HepG2 (cell line): ENCODE measurements around the gene SCUBE1. TPM values are rescaled to one million over a fixed set of nuclear protein-coding genes. Genes with fewer than 3 reads are reported as not detected.

Experiments used
- ATAC-seq: fragments of 200-7000 bp; cut with Tn5 transposase; 3 replicates; pipeline ENCODE4 v1.9.1; 2020; ENCODE audit warnings: mild to moderate bottlenecking, moderate library complexity
- BruUV-seq: library from RNA; stranded (reverse); fragments of 400-500 nt; replicated peaks from 2 replicates; lab custom pipeline; 2021; lab: Mats Ljungman, UMichigan
- CTCF ChIA-PET: fragments of 300-600 bp; formaldehyde crosslinking; extraction: SDS; loops from one replicate; lab custom pipeline; 2021; ENCODE audit warnings: low total read pairs, inconsistent platforms, low intra/inter-chr PET ratio; lab: Yijun Ruan, JAX
- POLR2A ChIA-PET: fragments of 350-600 bp; sonication (Branson Sonifier 250); formaldehyde crosslinking; loops from one replicate; lab custom pipeline; 2020; ENCODE audit warnings: antibody characterized with exemption, inconsistent platforms; lab: Yijun Ruan, JAX
- DNase-seq: peaks from one replicate; pipeline ENCODE4 v3.0.0-alpha.2; 2015; ENCODE audit warnings: low spot score
- FAIRE-seq: peaks from 3 replicates; lab custom pipeline; 2011; peaks lifted over from hg19 to GRCh38; lab: Jason Lieb, UNC
- H2AFZ ChIP-seq: one replicate; pipeline ENCODE4 v1.6.1; 2011; ENCODE audit warnings: low read length, inconsistent platforms
- H3K27ac ChIP-seq: fragments of 300-600 bp; 3 replicates; pipeline ENCODE4 v1.8.0; 2011; ENCODE audit warnings: mixed run types, mild to moderate bottlenecking, mixed read lengths, low read length, inconsistent platforms; ENCODE audit not compliant: insufficient read depth; ENCODE audit errors: extremely low read length
- H3K27me3 ChIP-seq, 2 experiments: fragments of 200-600 bp in 1 of 2; 2 replicates in 1 of 2; 3 replicates in 1 of 2; pipeline versions ENCODE4 v1.6.0 to v1.8.0; 2011; ENCODE audit warnings: low read length in 2 of 2, mild to moderate bottlenecking in 2 of 2, moderate library complexity in 2 of 2, inconsistent platforms in 1 of 2; ENCODE audit not compliant: insufficient read depth in 2 of 2, control insufficient read depth in 1 of 2
- H3K36me3 ChIP-seq, 2 experiments: fragments of 200-600 bp in 1 of 2; replicated peaks in 1 of 2; 2 replicates in 1 of 2; 3 replicates in 1 of 2; pipeline versions ENCODE4 v1.5.1 to v1.8.0; 2011; ENCODE audit warnings: low read length in 2 of 2, inconsistent platforms in 1 of 2; ENCODE audit not compliant: insufficient read depth in 2 of 2, control insufficient read depth in 1 of 2
- H3K4me1 ChIP-seq: 2 replicates; pipeline ENCODE4 v1.5.1; 2012; ENCODE audit warnings: low read length, inconsistent platforms; ENCODE audit not compliant: insufficient read depth
- H3K4me2 ChIP-seq: 2 replicates; pipeline ENCODE4 v1.6.0; 2011; ENCODE audit warnings: low read depth, low read length, inconsistent platforms
- H3K4me3 ChIP-seq, 3 experiments: fragments of 200-600 bp in 1 of 3; sonication (generic), shearing (Covaris generic) in 1 of 3; replicated peaks in 1 of 3; 2 replicates each; pipeline ENCODE4 v1.5.1; 2011 to 2016; ENCODE audit warnings: low read length in 3 of 3, inconsistent platforms in 2 of 3, low read depth in 2 of 3, mild to moderate bottlenecking in 2 of 3, control low read depth in 1 of 3, mixed read lengths in 1 of 3; ENCODE audit not compliant: insufficient read depth in 1 of 3
- H3K79me2 ChIP-seq: one replicate; pipeline ENCODE4 v1.6.1; 2011; ENCODE audit warnings: low read length, inconsistent platforms; ENCODE audit not compliant: insufficient read depth
- H3K9ac ChIP-seq: 2 replicates; pipeline ENCODE4 v1.6.0; 2011; ENCODE audit warnings: mild to moderate bottlenecking, low read depth, low read length, inconsistent platforms; ENCODE audit not compliant: insufficient read depth
- H3K9me3 ChIP-seq: 2 replicates; pipeline ENCODE4 v1.5.1; 2012; ENCODE audit warnings: mild to moderate bottlenecking, low read length
- H4K20me1 ChIP-seq: 2 replicates; pipeline ENCODE4 v1.6.0; 2011; ENCODE audit warnings: inconsistent platforms, mild to moderate bottlenecking, low read length, moderate library complexity; ENCODE audit not compliant: insufficient read depth
- CBX1 ChIP-seq: IDR thresholded peaks from one replicate; pipeline ENCODE4 v1.6.1; 2016; ENCODE audit warnings: antibody characterized with exemption, low read depth
- HCFC1 ChIP-seq: fragments of 150-350 bp; IDR thresholded peaks from 2 replicates; pipeline ENCODE4 v1.6.1; 2014; ENCODE audit warnings: low read depth, low read length
- MAFF ChIP-seq: IDR thresholded peaks from 2 replicates; pipeline ENCODE4 v1.6.1; 2011; ENCODE audit warnings: low read depth, low read length, improper control_type of control experiment
- MAFK ChIP-seq, 2 experiments: IDR thresholded peaks in 1 of 2; conservative IDR thresholded peaks in 1 of 2; 2 replicates each; pipeline ENCODE4 v1.6.1; 2011; ENCODE audit warnings: improper control_type of control experiment in 2 of 2, low read length in 2 of 2
- SKI ChIP-seq: fragments of 450-650 bp; IDR thresholded peaks from one replicate; pipeline ENCODE4 v1.6.1; 2018; ENCODE audit warnings: mild to moderate bottlenecking; ENCODE audit not compliant: partially characterized antibody
- SRSF9 ChIP-seq: fragments of 200-400 bp; formaldehyde crosslinking; IDR thresholded peaks from 2 replicates; pipeline ENCODE4 v1.6.1; 2018; ENCODE audit warnings: borderline replicate concordance, mild to moderate bottlenecking, low read depth, low read length; ENCODE audit not compliant: insufficient read depth, poor library complexity, severe bottlenecking
- TFAP4 ChIP-seq: sonication (generic); IDR thresholded peaks from 2 replicates; pipeline ENCODE4 v1.6.1; 2016; ENCODE audit warnings: low read depth, borderline replicate concordance
- ZGPAT ChIP-seq: IDR thresholded peaks from 2 replicates; pipeline ENCODE4 v1.6.1; 2016; ENCODE audit warnings: mild to moderate bottlenecking
- WGBS: methylation state at CpG from one replicate; pipeline ENCODE4 v1.1.6; 2017; ENCODE audit warnings: low lambda C conversion rate; 5-methylcytosine and 5-hydroxymethylcytosine counted together
- in situ Hi-C: cut with HindIII; loops from 2 replicates; pipeline ENCODE4 v1.10.0; 2017; ENCODE audit warnings: low pct_unique_long_range_greater_than_20kb; ENCODE audit not compliant: extremely low pct_ligation_motif_present
- intact Hi-C: fragments of 100-400 bp; cut with micrococcal nuclease; formaldehyde crosslinking; loops from one replicate; pipeline ENCODE4 v1.10.0; 2022; ENCODE audit not compliant: unreplicated experiment
- polyA plus RNA-seq, 8 experiments: library from polyadenylated mRNA; depleted of rRNA in 3 of 8; stranded (reverse) in 7 of 8; unstranded in 1 of 8; fragments of >200 nt; fragmentation: Illumina TruSeq in 4 of 8; extraction: Trizol in 4 of 8; gene quantifications; 2 replicates each; pipeline versions ENCODE4 v1.2.1 to v1.2.3, GENCODE V29; 2011 to 2016; ENCODE audit warnings: low read depth in 4 of 8, missing spikeins in 1 of 8, mixed read lengths in 1 of 8; ENCODE audit not compliant: insufficient read depth in 1 of 8
- total RNA-seq, 5 experiments: library from RNA; depleted of rRNA; stranded (reverse); fragments of >200 nt; fragmentation: Illumina TruSeq; extraction: Trizol; gene quantifications; 2 replicates each; pipeline ENCODE4 v1.2.3, GENCODE V29; 2016; ENCODE audit warnings: low read depth in 1 of 5

Gene SCUBE1
- total and polyA plus RNA-seq, 2 of the 13 experiments (the other 11 are each of a cell fraction or from before 2014, with no cell fraction given) = under 0.01 to 0.05 TPM

GRCh38 chr22:43262990-43263644 lies 80.1 kb downstream of the SCUBE1 start (continued):
- peak; percentile 29; the same call in 1 of the 2 replicates for TF ChIP-seq TFAP4

- no peaks in the 10 kb centered on the region for H3K36me3 ChIP-seq
- 4% methylated on average over 6 of the region's 17 CpGs for WGBS
- H3K4me3 ChIP-seq = no peak overlapping the region
- no peak overlapping the region for H3K9ac ChIP-seq
- in situ Hi-C loops (no loop called here), intact Hi-C loops (no loop called here)
- ChIA-PET POLR2A (no interaction called here), CTCF (no interaction called here)
- H3K4me2 ChIP-seq = no peak overlapping the region
- H3K4me1 ChIP-seq = peaks cover 28% of the 10 kb centered on the region
- no peak overlapping the region for H2AFZ ChIP-seq
- DNase-seq = no peak
- H3K27me3 ChIP-seq = peaks cover 11 to 81% of the 10 kb centered on the region in 2 experiments
- no peaks in the 10 kb centered on the region for H4K20me1 ChIP-seq
- FAIRE-seq = no peak
- ATAC-seq = no peak
- H3K79me2 ChIP-seq = no peaks in the 10 kb centered on the region
- BruUV-seq = no TSS peak
- H3K9me3 ChIP-seq = no peaks in the 10 kb centered on the region
- no peak overlapping the region for H3K27ac ChIP-seq
- TF ChIP-seq ZGPAT (CRISPR knock-in tag) (no peak), HCFC1 (no peak), SKI (no peak), SRSF9 (no peak), MAFF (peak; percentile 50), MAFK (conservative IDR thresholded peaks at IDR 0.05 in 1 of 2, IDR thresholded peaks at IDR 0.05 in 1 of 2; ENCODE audit: low read length in 2 of 2) (peak; percentile 43 to 50; a peak in 3 of 4 replicates), CBX1 (no peak)
These were observed 82.6 kb downstream of the SCUBE1 start for GRCh38 chr22:43260331-43261231.
